ENCODE results near the gene TIAM2.

The TIAM2 gene

DNA sequence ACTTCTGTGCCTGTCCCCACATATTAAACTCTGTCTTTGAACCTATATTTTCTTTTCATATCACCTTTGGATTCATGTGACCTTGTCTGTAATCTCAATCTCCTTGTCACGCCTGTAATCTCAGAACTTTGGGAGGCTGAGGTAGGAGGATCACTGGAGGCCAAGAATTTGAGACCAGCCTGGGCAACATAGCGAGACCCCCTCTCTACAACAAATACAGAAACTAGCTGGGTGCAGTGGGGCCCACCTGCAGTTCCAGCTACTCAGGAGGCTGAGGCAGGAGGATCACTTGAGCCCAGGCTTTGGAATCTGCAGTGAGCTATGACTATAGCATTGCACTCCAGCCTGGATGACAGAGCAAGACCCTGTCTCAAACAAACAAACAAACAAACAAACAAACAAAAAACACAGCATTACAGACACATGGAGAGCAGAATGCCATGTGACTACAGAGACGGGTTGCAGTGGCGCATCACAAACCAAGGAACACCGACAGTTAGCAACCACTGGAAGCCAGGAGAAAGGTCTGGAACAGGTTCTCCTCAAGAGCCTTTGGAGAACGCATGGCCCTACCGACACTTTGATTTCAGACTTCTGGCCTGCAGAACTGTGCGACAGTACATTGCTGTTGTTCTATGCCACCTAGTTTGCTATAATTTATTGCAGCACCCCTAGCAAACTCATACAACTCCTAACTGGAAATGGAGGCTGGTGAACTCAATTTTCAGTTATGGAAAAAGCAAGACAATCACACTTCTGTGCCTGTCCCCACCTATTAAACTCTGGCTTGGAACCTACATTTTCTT, 14.6 kb upstream of the TIAM2 start:
- Mint-ChIP-seq H3K4me1 (peaks cover 8% of the 10 kb centered on the region), H3K27me3 (no peaks in the 10 kb centered on the region), H3K27ac (no peak overlapping the region), H3K9me3 (no peaks in the 10 kb centered on the region), H3K4me3 (no peak overlapping the region)
- no peak for ATAC-seq
- no peak for DNase-seq

DNA sequence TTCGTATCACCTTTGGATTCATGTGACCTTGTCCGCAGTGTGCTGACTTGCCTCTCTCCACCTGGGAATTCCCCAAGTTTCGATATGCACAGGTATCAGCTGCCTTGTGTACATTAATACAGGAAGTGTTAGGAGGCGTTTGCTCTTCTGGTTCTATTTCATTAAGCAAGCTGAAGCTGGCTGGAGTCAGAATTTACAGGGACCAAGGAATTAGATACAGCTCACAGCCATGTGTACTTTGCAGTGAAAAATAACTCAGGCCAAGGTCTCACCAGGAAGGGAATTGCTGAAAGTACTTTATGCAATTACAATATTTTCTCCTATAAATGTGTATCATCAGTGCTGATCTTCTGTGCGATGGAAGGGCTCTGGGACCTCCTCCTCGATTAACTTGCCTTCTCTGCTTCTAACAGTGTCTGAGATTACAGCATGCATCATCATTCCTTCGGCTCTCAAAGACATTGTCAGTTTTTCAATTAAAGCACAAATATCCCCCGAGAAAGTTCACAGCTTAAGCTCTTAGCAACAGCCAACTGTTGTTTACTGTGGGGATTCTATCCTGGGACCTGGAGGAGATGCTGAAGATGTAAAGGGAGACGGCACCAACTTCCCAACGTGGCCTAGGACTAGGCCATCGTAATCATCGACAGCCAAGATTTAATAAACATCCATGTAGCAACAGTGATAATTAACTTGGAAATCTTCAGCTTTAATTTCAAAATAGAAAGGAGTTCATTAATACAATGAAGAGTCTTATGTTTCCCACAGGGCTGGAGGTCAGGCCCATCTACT, 13.8 kb upstream of the TIAM2 start:
- Mint-ChIP-seq H3K27me3 (no peaks in the 10 kb centered on the region), H3K4me3 (no peak overlapping the region), H3K9me3 (no peaks in the 10 kb centered on the region), H3K27ac (peak overlapping the region; percentile 13 to 19), H3K4me1 (peaks cover 8% of the 10 kb centered on the region)
- no peak for ATAC-seq
- no peak for DNase-seq

DNA sequence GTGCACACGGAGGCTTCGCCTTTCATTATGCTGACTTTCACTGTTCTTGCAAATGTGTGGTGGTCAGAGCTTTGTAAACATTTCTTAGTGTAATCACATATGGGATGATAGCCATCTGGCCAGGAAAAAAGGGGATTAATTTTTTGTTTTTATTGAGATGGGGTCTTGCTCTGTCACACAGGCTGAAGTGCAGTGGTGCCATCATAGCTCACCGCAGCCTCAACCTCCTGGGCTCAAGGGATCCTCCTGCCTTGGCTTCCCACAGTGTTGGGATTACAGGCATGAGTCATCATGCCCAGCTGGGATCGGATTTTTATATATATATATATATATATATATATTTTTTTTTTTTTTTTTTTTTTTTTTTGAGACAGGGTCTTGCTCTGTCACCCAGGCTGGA, 11.0 kb upstream of the TIAM2 start:
- Mint-ChIP-seq H3K4me3 (no peak overlapping the region), H3K27me3 (no peaks in the 10 kb centered on the region), H3K4me1 (peaks cover 8% of the 10 kb centered on the region), H3K27ac (no peak overlapping the region), H3K9me3 (peaks cover 0 to 7% of the 10 kb centered on the region in 2 donors)
- ATAC-seq (no peak), DNase-seq (no peak)

DNA sequence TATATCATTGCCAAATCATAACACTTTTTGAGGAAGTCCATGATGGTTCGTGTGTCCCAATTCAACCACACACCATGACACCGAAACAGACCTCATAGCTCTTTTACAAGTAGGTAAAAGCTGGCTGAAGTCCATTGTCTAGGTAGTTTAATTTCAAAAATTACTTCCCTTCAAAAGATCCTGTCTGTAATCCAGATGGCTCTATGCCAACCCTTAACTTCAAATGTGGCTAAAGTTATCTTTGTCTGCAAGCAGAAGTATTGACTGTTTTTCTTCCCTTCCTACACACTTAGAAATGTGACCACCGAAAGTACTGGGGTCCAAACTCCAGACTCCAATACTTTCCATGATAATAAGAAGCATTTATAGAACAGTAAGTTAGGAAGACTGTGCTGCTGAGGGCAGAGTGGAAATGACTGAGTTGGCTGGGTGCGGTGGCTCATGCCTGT, 8.3 kb upstream of the TIAM2 start:
- H3K9me3 Mint-ChIP-seq: peaks cover 0 to 7% of the 10 kb centered on the region in 2 donors
- H3K4me3 Mint-ChIP-seq: no peak overlapping the region
- no peak overlapping the region for H3K27ac Mint-ChIP-seq
- H3K27me3 Mint-ChIP-seq: no peaks in the 10 kb centered on the region
- DNase-seq (no peak), ATAC-seq (no peak)
- no peaks in the 10 kb centered on the region for H3K4me1 Mint-ChIP-seq

DNA sequence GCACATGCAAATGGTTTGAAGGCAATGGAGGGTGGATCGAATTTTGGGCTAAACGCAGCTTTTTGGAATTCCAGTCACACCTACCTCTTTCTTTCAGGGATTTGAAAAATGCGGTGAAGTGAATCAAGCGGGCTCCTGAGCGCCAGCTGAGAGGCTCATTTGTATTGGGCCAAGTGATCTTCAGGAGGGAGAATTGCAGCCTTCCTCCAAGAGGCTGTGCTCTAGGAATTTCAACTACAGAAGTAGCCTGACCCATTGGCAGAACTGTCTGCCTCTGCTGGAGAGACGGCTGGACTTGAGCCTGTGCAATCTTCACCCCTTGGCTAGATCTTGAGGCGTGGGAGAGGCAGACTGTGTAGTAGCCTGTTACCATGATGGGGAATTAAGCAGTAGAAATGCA, 5.7 kb upstream of the TIAM2 start:
- Mint-ChIP-seq H3K4me1 (no peaks in the 10 kb centered on the region), H3K4me3 (no peak overlapping the region), H3K27me3 (peaks cover 8% of the 10 kb centered on the region), H3K27ac (no peak overlapping the region), H3K9me3 (peaks cover 0 to 7% of the 10 kb centered on the region in 2 donors)
- DNase-seq: no peak
- no peak for ATAC-seq

DNA sequence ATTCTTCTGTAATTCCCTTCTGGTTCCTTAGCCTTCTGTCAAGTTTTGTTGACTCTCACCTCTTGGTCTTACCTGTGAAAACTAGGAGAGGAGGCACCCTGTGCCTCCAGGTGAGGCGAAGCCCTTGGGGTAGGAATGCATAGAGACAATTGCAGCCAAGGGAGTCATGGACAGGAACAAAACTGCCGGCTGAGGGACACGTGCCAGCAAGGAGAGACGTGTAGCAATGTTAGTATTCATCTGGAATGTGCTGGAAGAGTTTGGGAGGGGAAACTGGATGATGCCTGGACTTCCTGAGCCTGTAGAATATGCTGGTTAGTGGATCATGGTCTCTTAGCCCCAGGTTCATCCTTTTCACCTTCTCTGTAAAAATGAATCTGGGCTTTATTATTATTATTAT, 3.9 kb upstream of the TIAM2 start:
- peaks cover 0 to 7% of the 10 kb centered on the region in 2 donors for H3K9me3 Mint-ChIP-seq
- ATAC-seq (no peak), DNase-seq (no peak)
- peaks cover 4% of the 10 kb centered on the region for H3K4me1 Mint-ChIP-seq
- peaks cover 19% of the 10 kb centered on the region for H3K27me3 Mint-ChIP-seq
- H3K27ac Mint-ChIP-seq: no peak overlapping the region
- no peak overlapping the region for H3K4me3 Mint-ChIP-seq

DNA sequence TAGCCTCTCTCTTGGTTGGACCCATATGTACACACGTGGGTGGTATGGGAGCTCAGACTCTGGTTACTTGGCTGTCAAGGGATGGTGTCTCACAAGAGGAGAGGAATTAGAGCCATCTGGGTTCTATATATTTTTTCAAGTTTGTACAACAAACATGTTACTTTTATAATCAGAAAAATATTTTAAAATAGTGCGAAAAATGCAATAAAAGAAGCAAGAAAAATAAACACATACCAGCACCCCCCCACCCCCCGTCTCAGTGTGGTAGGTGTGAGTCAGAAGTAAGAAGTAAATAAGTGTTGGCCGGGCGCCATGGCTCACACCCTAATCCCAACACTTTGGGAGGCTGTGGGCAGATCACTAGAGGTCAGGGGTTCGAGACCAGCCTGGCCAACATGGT, 2.1 kb upstream of the TIAM2 start:
- ATAC-seq: no peak
- Mint-ChIP-seq H3K4me3 (no peak overlapping the region), H3K4me1 (peaks cover 6% of the 10 kb centered on the region), H3K27ac (no peak overlapping the region), H3K9me3 (peaks cover 0 to 4% of the 10 kb centered on the region in 2 donors), H3K27me3 (peaks cover 38% of the 10 kb centered on the region)
- DNase-seq: no peak

DNA sequence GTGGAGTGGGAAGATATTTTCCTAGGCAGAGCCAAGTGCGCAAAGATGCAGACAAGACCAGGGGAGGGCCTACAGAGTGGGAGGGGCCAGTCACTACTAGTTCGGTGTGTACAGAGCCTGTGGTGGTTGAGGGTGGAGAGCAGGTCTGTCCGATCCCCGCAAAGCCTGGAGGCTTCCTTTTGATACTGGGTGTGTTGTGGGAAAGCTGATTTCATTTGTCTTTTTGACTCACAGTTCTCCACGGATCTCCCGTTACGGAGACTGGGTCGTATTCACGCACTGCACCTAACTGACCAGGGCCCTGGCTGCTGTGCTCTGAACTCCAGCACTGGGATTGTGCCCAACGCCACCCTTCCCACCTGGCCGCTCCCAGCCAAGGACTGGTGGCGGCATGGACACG, 1.4 kb upstream of the TIAM2 start:
- H3K4me1 Mint-ChIP-seq: peaks cover 6% of the 10 kb centered on the region

DNA sequence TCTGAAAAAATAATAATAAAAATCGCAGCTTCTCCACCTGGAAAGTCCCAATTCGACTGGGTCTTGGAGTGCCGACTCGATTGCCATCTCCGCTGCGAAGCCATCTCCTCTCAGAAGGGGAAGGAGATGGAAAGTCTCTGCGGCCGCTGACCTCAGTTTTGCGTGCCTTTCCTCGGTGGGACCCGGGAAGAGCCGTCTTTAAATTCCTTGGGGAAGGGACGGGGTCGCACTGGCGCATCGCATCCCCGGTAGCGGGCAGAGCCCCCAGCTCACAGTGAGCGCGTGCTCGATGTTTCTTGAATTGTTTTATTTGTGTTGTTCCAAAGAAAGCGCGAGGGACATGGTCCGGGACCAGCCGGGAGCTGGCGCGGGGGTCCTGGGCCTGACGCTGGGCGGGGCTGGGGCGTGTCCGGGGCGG, 270 bp upstream of the TIAM2 start:
- H3K4me1 Mint-ChIP-seq: peaks cover 6% of the 10 kb centered on the region
- H3K27ac Mint-ChIP-seq: no peak overlapping the region
- H3K27me3 Mint-ChIP-seq: peaks cover 48% of the 10 kb centered on the region
- DNase-seq (no peak), ATAC-seq (no peak)
- peak overlapping the region; percentile 59 to 71 for H3K4me3 Mint-ChIP-seq
- no peaks in the 10 kb centered on the region for H3K9me3 Mint-ChIP-seq

More for the DNA sequence above, 1.4 kb upstream of the TIAM2 start:
- Mint-ChIP-seq H3K27ac (no peak overlapping the region), H3K27me3 (peaks cover 43% of the 10 kb centered on the region), H3K4me3 (peak overlapping the region in 1 of 2 donors; percentile 9), H3K9me3 (no peaks in the 10 kb centered on the region)
- ATAC-seq (no peak), DNase-seq (no peak)

DNA sequence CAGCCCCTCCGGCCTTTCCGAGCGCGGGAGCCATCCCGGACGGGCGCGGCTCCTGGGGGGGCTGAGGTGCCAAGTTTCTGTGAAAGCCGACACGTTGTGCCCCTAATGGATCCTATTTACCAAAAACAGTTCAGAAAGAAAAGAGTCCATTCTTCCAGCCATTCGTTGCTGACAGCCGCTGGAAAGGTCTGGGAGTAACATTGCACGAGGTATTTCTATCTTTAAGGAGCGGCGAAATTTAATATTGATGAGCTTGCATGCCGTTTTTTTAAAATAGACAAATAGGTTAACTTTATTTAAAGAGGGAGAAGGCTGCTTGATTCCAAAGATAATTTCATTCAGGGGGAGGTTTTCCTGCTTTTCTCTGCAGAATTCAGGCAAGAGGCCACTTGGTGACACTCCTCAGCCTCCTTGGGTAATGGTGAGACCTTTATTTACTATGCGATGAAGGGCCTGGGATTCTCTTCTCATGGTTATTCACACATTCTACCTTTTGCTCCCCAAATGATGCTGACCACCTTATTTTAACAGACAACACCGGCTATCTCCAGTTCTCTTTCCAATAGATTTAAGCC, 988 bp downstream of the TIAM2 start:
- no peaks in the 10 kb centered on the region for H3K9me3 Mint-ChIP-seq
- no peak for DNase-seq
- H3K27ac Mint-ChIP-seq: no peak overlapping the region
- H3K27me3 Mint-ChIP-seq: peaks cover 51% of the 10 kb centered on the region
- peak overlapping the region; percentile 74 to 78 for H3K4me3 Mint-ChIP-seq
- no peak for ATAC-seq
- peaks cover 6% of the 10 kb centered on the region for H3K4me1 Mint-ChIP-seq

DNA sequence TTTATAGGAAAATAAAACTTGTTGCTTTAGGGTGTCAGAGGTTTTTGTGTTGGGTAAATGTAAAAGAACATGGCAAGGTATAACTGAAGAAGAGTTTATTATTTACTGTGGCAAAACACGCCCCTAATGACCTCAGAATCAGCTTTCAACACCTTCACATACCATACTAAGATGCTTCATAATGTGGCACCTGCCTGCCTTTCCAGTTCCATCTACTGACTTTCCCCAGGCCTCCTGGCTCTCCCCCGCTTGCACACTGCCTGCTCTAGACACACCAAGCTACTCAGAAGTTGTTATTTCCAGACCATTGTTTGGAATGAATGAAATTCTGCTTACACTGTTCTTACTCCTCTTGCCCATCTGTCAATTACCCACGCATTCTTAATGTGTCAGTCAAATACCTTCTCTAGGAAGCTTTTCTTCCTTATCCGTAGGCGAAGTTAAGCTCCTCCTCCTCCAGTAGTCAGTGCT, 1.8 kb downstream of the TIAM2 start:
- peaks cover 51% of the 10 kb centered on the region for H3K27me3 Mint-ChIP-seq
- H3K27ac Mint-ChIP-seq: no peak overlapping the region
- no peaks in the 10 kb centered on the region for H3K9me3 Mint-ChIP-seq
- ATAC-seq (no peak), DNase-seq (no peak)
- H3K4me1 Mint-ChIP-seq: peaks cover 6% of the 10 kb centered on the region
- H3K4me3 Mint-ChIP-seq: peak overlapping the region in 1 of 2 donors; percentile 74

DNA sequence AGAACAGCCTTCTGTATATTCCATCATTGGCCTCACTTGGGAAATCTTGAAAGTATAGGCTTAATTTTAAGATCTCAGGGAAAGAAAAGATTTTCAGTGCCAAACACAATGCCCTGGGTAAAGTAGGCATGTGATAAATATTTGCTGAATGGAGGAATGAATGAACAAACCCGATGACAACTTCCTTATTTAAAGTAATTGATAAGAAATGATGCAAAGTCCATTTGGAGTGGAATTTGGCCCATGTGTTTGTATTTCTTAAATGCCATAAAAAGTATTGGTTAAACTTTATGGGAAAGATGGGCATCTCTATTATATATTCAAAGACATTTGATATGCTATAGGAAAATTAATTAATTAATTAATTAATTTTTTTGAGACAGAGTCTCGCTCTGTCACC, 3.7 kb downstream of the TIAM2 start:
- DNase-seq (no peak), ATAC-seq (no peak)
- H3K27ac Mint-ChIP-seq: no peak overlapping the region
- no peaks in the 10 kb centered on the region for H3K9me3 Mint-ChIP-seq
- H3K4me1 Mint-ChIP-seq: peaks cover 6% of the 10 kb centered on the region
- H3K27me3 Mint-ChIP-seq: peaks cover 49% of the 10 kb centered on the region
- H3K4me3 Mint-ChIP-seq: no peak overlapping the region

DNA sequence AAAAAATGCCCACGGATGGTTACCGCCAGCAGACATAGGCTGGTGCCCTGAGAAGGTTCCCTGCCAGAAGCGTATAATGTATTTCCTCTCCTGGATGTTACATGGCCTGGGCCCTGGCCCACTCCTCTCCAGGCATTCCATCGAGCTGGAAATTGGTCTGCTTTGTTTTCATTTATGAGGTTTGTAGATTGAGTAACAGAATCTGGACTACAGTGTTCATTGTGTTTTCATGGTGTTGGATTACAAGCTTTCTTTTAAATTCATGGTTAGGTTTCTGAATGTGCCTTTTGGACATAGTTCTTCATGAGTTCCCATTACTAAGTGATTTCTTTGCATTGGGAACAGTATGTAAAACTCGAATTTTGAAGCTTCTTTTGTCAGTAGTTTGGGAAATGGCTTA, 6.4 kb downstream of the TIAM2 start:
- ATAC-seq (no peak), DNase-seq (no peak)
- no peak overlapping the region for H3K4me3 Mint-ChIP-seq
- H3K27ac Mint-ChIP-seq: peak overlapping the region in 1 of 2 donors; percentile 86
- H3K9me3 Mint-ChIP-seq: no peaks in the 10 kb centered on the region
- H3K4me1 Mint-ChIP-seq: no peaks in the 10 kb centered on the region
- H3K27me3 Mint-ChIP-seq: peaks cover 29% of the 10 kb centered on the region

DNA sequence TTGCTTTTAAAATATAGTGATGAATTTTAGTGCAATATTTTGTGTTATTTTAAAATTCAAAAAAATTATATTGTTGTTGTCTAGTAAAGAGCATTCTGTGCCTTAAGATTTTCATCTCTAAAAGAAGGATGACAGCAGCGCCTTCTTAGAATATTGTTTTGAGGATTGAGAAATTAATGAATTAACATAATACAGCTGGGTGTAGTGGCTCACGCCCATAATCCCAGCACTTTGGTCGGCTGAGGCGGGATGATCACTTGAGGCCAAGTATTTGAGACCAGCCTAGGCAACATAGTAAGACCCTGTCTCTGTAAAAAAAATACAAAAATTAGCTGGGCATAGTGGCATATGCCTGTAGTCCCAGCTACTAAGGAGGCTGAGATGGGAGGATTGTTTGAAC, 6.8 kb downstream of the TIAM2 start:
- Mint-ChIP-seq H3K27me3 (peaks cover 25% of the 10 kb centered on the region), H3K27ac (no peak overlapping the region), H3K9me3 (no peaks in the 10 kb centered on the region), H3K4me3 (no peak overlapping the region), H3K4me1 (no peaks in the 10 kb centered on the region)
- ATAC-seq (no peak), DNase-seq (no peak)

DNA sequence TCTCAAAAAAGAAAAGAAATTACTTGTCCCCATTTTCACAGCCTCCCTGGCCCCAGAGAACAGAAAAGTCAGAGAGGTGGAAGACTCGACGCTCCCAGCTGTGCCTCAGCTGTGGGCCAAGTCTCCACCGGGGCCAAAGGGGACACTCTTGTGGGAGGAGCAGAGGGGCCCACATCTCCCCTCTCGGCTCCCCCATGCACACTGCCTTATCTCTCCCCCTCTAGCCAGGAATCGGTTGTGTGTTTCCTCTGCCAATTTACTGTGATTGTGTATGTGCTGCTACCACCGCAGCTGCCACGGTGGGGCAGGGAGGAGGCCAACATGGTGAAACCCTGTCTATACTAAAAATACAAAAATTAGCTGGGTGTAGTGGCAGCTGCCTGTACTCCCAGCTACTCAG, 8.4 kb downstream of the TIAM2 start:
- Mint-ChIP-seq H3K4me1 (no peaks in the 10 kb centered on the region), H3K9me3 (no peaks in the 10 kb centered on the region), H3K4me3 (no peak overlapping the region), H3K27me3 (peaks cover 9% of the 10 kb centered on the region), H3K27ac (peak overlapping the region in 1 of 2 donors; percentile 51)
- no peak for DNase-seq
- ATAC-seq: no peak

DNA sequence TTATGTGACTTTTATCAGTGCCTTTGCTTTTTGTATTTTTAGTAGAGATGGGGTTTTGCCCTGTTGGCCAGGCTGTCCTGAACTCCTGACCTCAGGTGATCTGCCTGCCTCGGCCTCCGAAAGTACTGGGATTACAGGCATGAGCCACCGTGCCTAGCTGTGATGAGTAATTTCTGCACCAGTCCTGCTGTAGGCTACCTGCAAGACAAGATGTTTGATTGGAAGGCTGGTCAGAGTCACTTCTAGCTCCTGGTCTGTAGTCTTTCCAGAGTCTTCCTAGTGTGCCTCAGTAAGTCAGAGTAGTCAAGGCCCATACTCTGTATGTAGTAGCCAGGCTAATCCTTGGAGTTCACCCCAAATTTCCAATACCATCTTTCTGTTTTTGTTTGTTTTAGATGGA, 8.9 kb downstream of the TIAM2 start:
- H3K4me1 Mint-ChIP-seq: no peaks in the 10 kb centered on the region
- ATAC-seq: no peak
- no peak for DNase-seq
- H3K4me3 Mint-ChIP-seq: no peak overlapping the region
- H3K27me3 Mint-ChIP-seq: peaks cover 8% of the 10 kb centered on the region
- peak overlapping the region in 1 of 2 donors; percentile 10 for H3K27ac Mint-ChIP-seq
- no peaks in the 10 kb centered on the region for H3K9me3 Mint-ChIP-seq

Data from stimulated activated naive CD8-positive, alpha-beta T cell treated with anti-CD3 and anti-CD28 coated beads, Interleukin-15, amount 100 ng/mL, for 72 hours (primary cell).